SK-N-SH (cell line): ENCODE data around the gene JAG2. TPM values are rescaled to one million over a fixed set of nuclear protein-coding genes. Genes with fewer than 3 reads are reported as not detected.

Experiments used
- CTCF ChIA-PET: fragments of 300-600, 350-600 bp; formaldehyde crosslinking; extraction: SDS; loops from one replicate; lab custom pipeline; 2021; lab: Yijun Ruan, JAX
- POLR2A ChIA-PET: fragments of 350-600 bp; sonication (Branson Sonifier 250); formaldehyde crosslinking; extraction: SDS; loops from one replicate; lab custom pipeline; 2020; ENCODE audit warnings: antibody characterized with exemption, inconsistent platforms; lab: Yijun Ruan, JAX
- DNase-seq: peaks from one replicate; pipeline ENCODE4 v3.0.0; 2012
- H2AFZ ChIP-seq: fragments of 200-600 bp; sonication (generic); 2 replicates; pipeline ENCODE4 v1.8.1; 2016; ENCODE audit warnings: antibody characterized with exemption, mild to moderate bottlenecking, low read depth
- H3F3A ChIP-seq: fragments of 200-600 bp; sonication (generic); replicated peaks from 2 replicates; pipeline ENCODE3; 2016; ENCODE audit warnings: antibody characterized with exemption, mild to moderate bottlenecking; ENCODE audit not compliant: insufficient read depth
- H3K27ac ChIP-seq, 2 experiments: fragments of 200-500 bp in 1 of 2; fragments of 200-600 bp in 1 of 2; sonication (Bioruptor generic) in 1 of 2; sonication (generic), shearing (Covaris generic) in 1 of 2; 2 replicates each; pipeline versions ENCODE4 v1.5.1 to v1.6.1; 2014 to 2016; ENCODE audit warnings: low read depth in 2 of 2, inconsistent platforms in 1 of 2, low read length in 1 of 2, mild to moderate bottlenecking in 1 of 2, mixed read lengths in 1 of 2
- H3K27me3 ChIP-seq: fragments of 200-600 bp; sonication (generic), shearing (Covaris generic); 2 replicates; pipeline ENCODE4 v1.6.1; 2016; ENCODE audit warnings: mixed run types; ENCODE audit not compliant: insufficient read depth
- H3K36me3 ChIP-seq, 2 experiments: fragments of 200-500 bp in 1 of 2; fragments of 200-600 bp in 1 of 2; sonication (Bioruptor generic) in 1 of 2; sonication (generic) in 1 of 2; replicated peaks in 1 of 2; 2 replicates each; pipeline versions ENCODE3 to v1.5.1; 2014 to 2016; ENCODE audit warnings: low read length in 1 of 2, mild to moderate bottlenecking in 1 of 2; ENCODE audit not compliant: insufficient read depth in 2 of 2, control insufficient read depth in 1 of 2
- H3K4me1 ChIP-seq, 2 experiments: fragments of 200-500 bp in 1 of 2; fragments of 200-600 bp in 1 of 2; sonication (Bioruptor generic) in 1 of 2; sonication (generic), shearing (Covaris generic) in 1 of 2; 2 replicates each; pipeline versions ENCODE4 v1.5.1 to v1.6.1; 2014 to 2016; ENCODE audit warnings: low read depth in 1 of 2, low read length in 1 of 2, mixed run types in 1 of 2; ENCODE audit not compliant: insufficient read depth in 2 of 2, control insufficient read depth in 1 of 2
- H3K4me2 ChIP-seq: fragments of 200-600 bp; sonication (generic), shearing (Covaris generic); 2 replicates; pipeline ENCODE4 v1.6.1; 2017; ENCODE audit warnings: mixed run types
- H3K4me3 ChIP-seq, 2 experiments: fragments of 200-500 bp in 1 of 2; fragments of 200-600 bp in 1 of 2; sonication (Bioruptor generic) in 1 of 2; sonication (generic), shearing (Covaris generic) in 1 of 2; 2 replicates each; pipeline versions ENCODE4 v1.5.1 to v1.8.1; 2014 to 2016; ENCODE audit warnings: low read depth in 2 of 2, inconsistent platforms in 1 of 2, low read length in 1 of 2, mild to moderate bottlenecking in 1 of 2, mixed read lengths in 1 of 2, moderate library complexity in 1 of 2
- H3K79me2 ChIP-seq: fragments of 200-600 bp; sonication (generic); 2 replicates; pipeline ENCODE4 v1.8.1; 2017; ENCODE audit warnings: mild to moderate bottlenecking; ENCODE audit not compliant: insufficient read depth
- H3K9ac ChIP-seq: fragments of 200-600 bp; sonication (generic); 2 replicates; pipeline ENCODE4 v1.6.1; 2017; ENCODE audit warnings: mixed run types
- H3K9me2 ChIP-seq: fragments of 200-600 bp; sonication (generic); 2 replicates; pipeline ENCODE4 v1.6.1; 2017; ENCODE audit warnings: mixed run types
- H3K9me3 ChIP-seq: fragments of 200-600 bp; sonication (generic); 2 replicates; pipeline ENCODE4 v1.6.1; 2017; ENCODE audit warnings: mixed run types, mild to moderate bottlenecking, moderate library complexity
- H4K20me1 ChIP-seq: fragments of 200-600 bp; sonication (generic); 2 replicates; pipeline ENCODE4 v1.6.1; 2017; ENCODE audit warnings: mild to moderate bottlenecking, mixed run types; ENCODE audit not compliant: insufficient read depth
- CHD2 ChIP-seq: fragments of 150-350 bp; IDR thresholded peaks from 2 replicates; pipeline ENCODE4 v1.6.1; 2018; ENCODE audit warnings: low read length; ENCODE audit not compliant: partially characterized antibody
- EZH2phosphoT487 ChIP-seq: fragments of 200-600 bp; sonication (generic); IDR thresholded peaks from 2 replicates; pipeline ENCODE4 v1.6.1; 2017; ENCODE audit warnings: low read depth, mixed run types, mild to moderate bottlenecking, antibody characterized with exemption, moderate library complexity, borderline replicate concordance
- GABPA ChIP-seq: IDR thresholded peaks from 2 replicates; pipeline ENCODE4 v1.4.0; 2012; ENCODE audit warnings: low read depth, mild to moderate bottlenecking
- GATA2 ChIP-seq: sonication (generic); formaldehyde crosslinking; IDR thresholded peaks from 2 replicates; pipeline ENCODE4 v1.5.0; 2020; ENCODE audit warnings: mild to moderate bottlenecking, missing genetic modification reagents
- JUND ChIP-seq: IDR thresholded peaks from 2 replicates; pipeline ENCODE4 v1.4.0; 2012
- SIN3A ChIP-seq: IDR thresholded peaks from 2 replicates; pipeline ENCODE4 v1.6.1; 2012; ENCODE audit warnings: low read depth, mild to moderate bottlenecking, low read length, moderate library complexity, borderline replicate concordance
- TEAD4 ChIP-seq: IDR thresholded peaks from 2 replicates; pipeline ENCODE4 v1.4.0; 2012; ENCODE audit warnings: mild to moderate bottlenecking, borderline replicate concordance; ENCODE audit not compliant: insufficient read depth
- WGBS: methylation state at CpG from one replicate; pipeline ENCODE4 v1.1.6; 2017; ENCODE audit warnings: low lambda C conversion rate; 5-methylcytosine and 5-hydroxymethylcytosine counted together
- polyA plus RNA-seq, 3 experiments: library from polyadenylated mRNA; depleted of rRNA; stranded (reverse); fragments of >200 nt; gene quantifications; 2 replicates each; pipeline ENCODE4 v1.2.3, GENCODE V29; 2012
- TF ChIP-seq, protein P1 (sequence below): fragments of 150-350 bp; IDR thresholded peaks from 2 replicates; pipeline ENCODE4 v1.6.1; 2017; ENCODE audit warnings: antibody characterized with exemption, low read length, low read depth, borderline replicate concordance
- TF ChIP-seq, protein P2 (sequence below): IDR thresholded peaks from 2 replicates; pipeline ENCODE4 v1.6.1; 2012; ENCODE audit warnings: mild to moderate bottlenecking, low read depth, low read length, moderate library complexity
- TF ChIP-seq, protein P3 (sequence below): fragments of 150-350 bp; IDR thresholded peaks from 2 replicates; pipeline ENCODE4 v1.6.1; 2016; ENCODE audit warnings: mild to moderate bottlenecking, low read depth, low read length
- TF ChIP-seq, protein P4 (sequence below): IDR thresholded peaks from 2 replicates; pipeline ENCODE4 v1.4.0; 2012; ENCODE audit warnings: low read depth
- TF ChIP-seq, protein P5 (sequence below): IDR thresholded peaks from 2 replicates; pipeline ENCODE4; 2012

The JAG2 gene
- polyA plus RNA-seq, 1 of the 3 experiments (the other 2 are of a cell fraction) = 1.7 TPM

DNA sequence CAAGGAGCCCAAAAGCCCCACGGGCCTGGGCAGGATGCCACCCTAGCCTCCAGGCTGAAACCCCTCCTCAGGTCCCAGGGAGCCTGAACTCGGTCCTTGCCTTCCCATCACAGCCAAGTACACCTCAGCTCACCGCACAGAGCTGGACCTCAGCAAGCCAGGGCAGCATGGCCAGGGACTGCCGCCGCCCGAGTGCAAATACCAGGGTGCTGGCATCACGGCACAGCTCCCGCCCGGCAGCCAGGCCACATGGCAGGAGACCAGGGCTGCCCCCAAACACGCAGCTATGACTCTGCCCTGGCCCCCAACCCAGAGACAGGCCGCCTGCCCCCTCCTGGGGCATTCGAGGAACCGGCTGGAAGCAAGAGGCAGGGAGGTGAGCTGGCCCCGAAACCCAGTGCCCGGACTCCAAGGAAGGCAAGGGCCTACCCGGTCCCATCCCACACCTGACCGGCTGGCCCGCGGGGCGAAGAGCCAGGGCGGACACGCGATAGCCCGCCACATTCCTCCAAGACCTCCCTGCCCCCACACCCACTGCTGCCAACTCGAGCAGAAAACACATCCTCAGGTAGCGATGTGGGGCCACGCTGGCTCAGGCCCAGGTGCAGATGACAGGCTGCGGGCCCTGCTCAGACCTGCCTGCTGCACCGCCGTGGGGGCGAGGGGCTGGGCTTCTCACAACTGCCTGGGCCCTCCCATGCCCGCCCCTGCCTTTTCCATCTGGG lies 2.7 kb downstream of the JAG2 start:
- H3K9ac ChIP-seq = no peak overlapping the region
- no peaks in the 10 kb centered on the region for H3K9me3 ChIP-seq
- H3K36me3 ChIP-seq = no peaks in the 10 kb centered on the region
- TF ChIP-seq, protein P1, sequence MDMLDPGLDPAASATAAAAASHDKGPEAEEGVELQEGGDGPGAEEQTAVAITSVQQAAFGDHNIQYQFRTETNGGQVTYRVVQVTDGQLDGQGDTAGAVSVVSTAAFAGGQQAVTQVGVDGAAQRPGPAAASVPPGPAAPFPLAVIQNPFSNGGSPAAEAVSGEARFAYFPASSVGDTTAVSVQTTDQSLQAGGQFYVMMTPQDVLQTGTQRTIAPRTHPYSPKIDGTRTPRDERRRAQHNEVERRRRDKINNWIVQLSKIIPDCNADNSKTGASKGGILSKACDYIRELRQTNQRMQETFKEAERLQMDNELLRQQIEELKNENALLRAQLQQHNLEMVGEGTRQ = no peak
- TF ChIP-seq, protein P2, sequence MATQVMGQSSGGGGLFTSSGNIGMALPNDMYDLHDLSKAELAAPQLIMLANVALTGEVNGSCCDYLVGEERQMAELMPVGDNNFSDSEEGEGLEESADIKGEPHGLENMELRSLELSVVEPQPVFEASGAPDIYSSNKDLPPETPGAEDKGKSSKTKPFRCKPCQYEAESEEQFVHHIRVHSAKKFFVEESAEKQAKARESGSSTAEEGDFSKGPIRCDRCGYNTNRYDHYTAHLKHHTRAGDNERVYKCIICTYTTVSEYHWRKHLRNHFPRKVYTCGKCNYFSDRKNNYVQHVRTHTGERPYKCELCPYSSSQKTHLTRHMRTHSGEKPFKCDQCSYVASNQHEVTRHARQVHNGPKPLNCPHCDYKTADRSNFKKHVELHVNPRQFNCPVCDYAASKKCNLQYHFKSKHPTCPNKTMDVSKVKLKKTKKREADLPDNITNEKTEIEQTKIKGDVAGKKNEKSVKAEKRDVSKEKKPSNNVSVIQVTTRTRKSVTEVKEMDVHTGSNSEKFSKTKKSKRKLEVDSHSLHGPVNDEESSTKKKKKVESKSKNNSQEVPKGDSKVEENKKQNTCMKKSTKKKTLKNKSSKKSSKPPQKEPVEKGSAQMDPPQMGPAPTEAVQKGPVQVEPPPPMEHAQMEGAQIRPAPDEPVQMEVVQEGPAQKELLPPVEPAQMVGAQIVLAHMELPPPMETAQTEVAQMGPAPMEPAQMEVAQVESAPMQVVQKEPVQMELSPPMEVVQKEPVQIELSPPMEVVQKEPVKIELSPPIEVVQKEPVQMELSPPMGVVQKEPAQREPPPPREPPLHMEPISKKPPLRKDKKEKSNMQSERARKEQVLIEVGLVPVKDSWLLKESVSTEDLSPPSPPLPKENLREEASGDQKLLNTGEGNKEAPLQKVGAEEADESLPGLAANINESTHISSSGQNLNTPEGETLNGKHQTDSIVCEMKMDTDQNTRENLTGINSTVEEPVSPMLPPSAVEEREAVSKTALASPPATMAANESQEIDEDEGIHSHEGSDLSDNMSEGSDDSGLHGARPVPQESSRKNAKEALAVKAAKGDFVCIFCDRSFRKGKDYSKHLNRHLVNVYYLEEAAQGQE = no peak
- TF ChIP-seq, protein P3, sequence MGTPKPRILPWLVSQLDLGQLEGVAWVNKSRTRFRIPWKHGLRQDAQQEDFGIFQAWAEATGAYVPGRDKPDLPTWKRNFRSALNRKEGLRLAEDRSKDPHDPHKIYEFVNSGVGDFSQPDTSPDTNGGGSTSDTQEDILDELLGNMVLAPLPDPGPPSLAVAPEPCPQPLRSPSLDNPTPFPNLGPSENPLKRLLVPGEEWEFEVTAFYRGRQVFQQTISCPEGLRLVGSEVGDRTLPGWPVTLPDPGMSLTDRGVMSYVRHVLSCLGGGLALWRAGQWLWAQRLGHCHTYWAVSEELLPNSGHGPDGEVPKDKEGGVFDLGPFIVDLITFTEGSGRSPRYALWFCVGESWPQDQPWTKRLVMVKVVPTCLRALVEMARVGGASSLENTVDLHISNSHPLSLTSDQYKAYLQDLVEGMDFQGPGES = no peak
- TF ChIP-seq GATA2 (CRISPR knock-in tag) = no peak
- TF ChIP-seq, protein P4, sequence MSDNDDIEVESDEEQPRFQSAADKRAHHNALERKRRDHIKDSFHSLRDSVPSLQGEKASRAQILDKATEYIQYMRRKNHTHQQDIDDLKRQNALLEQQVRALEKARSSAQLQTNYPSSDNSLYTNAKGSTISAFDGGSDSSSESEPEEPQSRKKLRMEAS = no peak
- TF ChIP-seq CHD2 = no peak
- TF ChIP-seq TEAD4 = no peak
- TF ChIP-seq, protein P5, sequence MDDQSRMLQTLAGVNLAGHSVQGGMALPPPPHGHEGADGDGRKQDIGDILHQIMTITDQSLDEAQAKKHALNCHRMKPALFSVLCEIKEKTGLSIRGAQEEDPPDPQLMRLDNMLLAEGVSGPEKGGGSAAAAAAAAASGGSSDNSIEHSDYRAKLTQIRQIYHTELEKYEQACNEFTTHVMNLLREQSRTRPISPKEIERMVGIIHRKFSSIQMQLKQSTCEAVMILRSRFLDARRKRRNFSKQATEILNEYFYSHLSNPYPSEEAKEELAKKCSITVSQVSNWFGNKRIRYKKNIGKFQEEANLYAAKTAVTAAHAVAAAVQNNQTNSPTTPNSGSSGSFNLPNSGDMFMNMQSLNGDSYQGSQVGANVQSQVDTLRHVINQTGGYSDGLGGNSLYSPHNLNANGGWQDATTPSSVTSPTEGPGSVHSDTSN = no peak
- TF ChIP-seq JUND = no peak
- TF ChIP-seq GABPA = no peak
- TF ChIP-seq EZH2phosphoT487 = no peak
- TF ChIP-seq SIN3A = no peak
- H3F3A ChIP-seq = no peaks in the 10 kb centered on the region
- WGBS = 98% methylated on average over 7 of the region's 32 CpGs
- H3K27me3 ChIP-seq = peaks cover 9% of the 10 kb centered on the region; the same call in 1 of the 2 replicates
- no peaks in the 10 kb centered on the region for H3K9me2 ChIP-seq
- no peak overlapping the region for H3K4me3 ChIP-seq
- ChIA-PET CTCF (interaction anchor here (0.6 to 2.0 kb wide), 6 partner anchors 11 to 109 kb away, joined by 3 to 7 read pairs (median 4); no protein-coding TSS in a partner anchor), POLR2A (interaction anchor here (0.6 kb wide), 1 partner anchor 34 kb away, joined by 3 read pairs; no protein-coding TSS in a partner anchor)
- no peak for DNase-seq
- H3K27ac ChIP-seq = no peak overlapping the region
- 0 out of 2 replicates have a peak, but pooled peaks cover 3% of the 10 kb centered on the region for H4K20me1 ChIP-seq
- H3K79me2 ChIP-seq = no peaks in the 10 kb centered on the region
- peaks cover 3 to 11% of the 10 kb centered on the region in 2 experiments; a peak in 2 of 4 replicates for H3K4me1 ChIP-seq
- no peak overlapping the region for H2AFZ ChIP-seq
- no peak overlapping the region for H3K4me2 ChIP-seq
